Endothelial cell of umbilical vein (primary cell): ENCODE data around the gene GRAMD4. TPM values are rescaled to one million over a fixed set of nuclear protein-coding genes. Genes with fewer than 3 reads are reported as not detected.

ENCODE experiments used
- BruUV-seq: library from RNA; stranded (reverse); fragments of 400-500 nt; replicated peaks from 2 replicates; lab custom pipeline; 2021; lab: Mats Ljungman, UMichigan
- CTCF ChIA-PET: fragments of 300-600, 350-600 bp; sonication (Branson Sonifier 250); formaldehyde crosslinking; loops from one replicate; lab custom pipeline; 2021; ENCODE audit warnings: antibody characterized with exemption, inconsistent platforms; lab: Charles Lee
- POLR2A ChIA-PET: fragments of 300-600, 350-600 bp; sonication (Branson Sonifier 250); formaldehyde crosslinking; loops from one replicate; lab custom pipeline; 2021; ENCODE audit warnings: antibody characterized with exemption, inconsistent platforms; lab: Charles Lee
- DNase-seq: peaks from one replicate; pipeline ENCODE4 v3.0.0-alpha.2; 2011; ENCODE audit warnings: low read depth, low spot score
- FAIRE-seq: peaks from 2 replicates; lab custom pipeline; 2011; peaks lifted over from hg19 to GRCh38; lab: Jason Lieb, UNC
- H2AFZ ChIP-seq: 2 replicates; pipeline ENCODE4 v1.6.0; 2012; ENCODE audit warnings: low read depth, low read length, control low read depth, inconsistent platforms
- H3K27ac ChIP-seq: 2 replicates; pipeline ENCODE4 v1.5.1; 2011; ENCODE audit warnings: low read depth, mild to moderate bottlenecking, control low read depth, low read length, moderate library complexity; ENCODE audit not compliant: insufficient read depth
- H3K27me3 ChIP-seq, 2 experiments: 2 replicates each; pipeline versions ENCODE4 v1.6.0 to v1.6.1; 2011; ENCODE audit warnings: low read length in 2 of 2, mixed read lengths in 1 of 2; ENCODE audit not compliant: control insufficient read depth in 2 of 2, insufficient read depth in 2 of 2
- H3K36me3 ChIP-seq, 2 experiments: 2 replicates in 1 of 2; 3 replicates in 1 of 2; pipeline ENCODE4 v1.5.1; 2011; ENCODE audit warnings: low read length in 2 of 2, mild to moderate bottlenecking in 1 of 2, moderate library complexity in 1 of 2; ENCODE audit not compliant: control insufficient read depth in 2 of 2, insufficient read depth in 2 of 2; ENCODE audit errors: extremely low read depth in 1 of 2
- H3K4me1 ChIP-seq: 3 replicates; pipeline ENCODE4 v1.5.1; 2011; ENCODE audit warnings: mild to moderate bottlenecking, low read length; ENCODE audit not compliant: control insufficient read depth, insufficient read depth; ENCODE audit errors: extremely low read depth
- H3K4me2 ChIP-seq: 2 replicates; pipeline ENCODE4 v1.6.1; 2011; ENCODE audit warnings: low read length, control low read depth, mixed read lengths; ENCODE audit not compliant: insufficient read depth
- H3K4me3 ChIP-seq, 3 experiments: fragments of 200-600 bp in 1 of 3; sonication (generic), shearing (Covaris generic) in 1 of 3; replicated peaks in 1 of 3; 2 replicates each; pipeline ENCODE4 v1.5.1; 2011 to 2016; ENCODE audit warnings: control low read depth in 3 of 3, low read length in 3 of 3, mild to moderate bottlenecking in 2 of 3, inconsistent platforms in 1 of 3, low read depth in 1 of 3, moderate library complexity in 1 of 3; ENCODE audit not compliant: insufficient read depth in 1 of 3
- H3K79me2 ChIP-seq: 2 replicates; pipeline ENCODE4 v1.6.0; 2012; ENCODE audit warnings: low read length, inconsistent platforms; ENCODE audit not compliant: control insufficient read depth, insufficient read depth
- H3K9ac ChIP-seq: replicated peaks from 2 replicates; pipeline ENCODE3; 2011; ENCODE audit warnings: low read length, control low read depth; ENCODE audit not compliant: insufficient read depth; ENCODE audit errors: extremely low read depth
- H3K9me1 ChIP-seq: replicated peaks from 3 replicates; pipeline ENCODE4 v1.6.0; 2011; ENCODE audit warnings: mild to moderate bottlenecking, low read length; ENCODE audit not compliant: control insufficient read depth, insufficient read depth; ENCODE audit errors: extremely low read depth
- H3K9me3 ChIP-seq: replicated peaks from 2 replicates; pipeline ENCODE4 v1.5.1; 2012; ENCODE audit warnings: low read length, inconsistent platforms; ENCODE audit not compliant: control insufficient read depth, insufficient read depth
- H4K20me1 ChIP-seq: replicated peaks from 2 replicates; pipeline ENCODE3; 2011; ENCODE audit warnings: mild to moderate bottlenecking, low read length; ENCODE audit not compliant: control insufficient read depth, insufficient read depth; ENCODE audit errors: extremely low read depth
- CTCF ChIP-seq, 2 donors: IDR thresholded peaks; 1 replicate in 1 of 2; 2 replicates in 1 of 2; pipeline ENCODE4 v1.5.1; 2011; ENCODE audit warnings: low read length in 2 of 2, mild to moderate bottlenecking in 2 of 2, moderate library complexity in 2 of 2, control low read depth in 1 of 2, inconsistent platforms in 1 of 2, low read depth in 1 of 2; ENCODE audit not compliant: insufficient read depth in 1 of 2; ENCODE audit errors: extremely low read depth in 1 of 2
- EZH2 ChIP-seq: IDR thresholded peaks from 2 replicates; pipeline ENCODE4 v1.6.1; 2012; ENCODE audit warnings: borderline replicate concordance, low read depth, mild to moderate bottlenecking, moderate library complexity, low read length, inconsistent platforms; ENCODE audit not compliant: severe bottlenecking
- FOS ChIP-seq: IDR thresholded peaks from 2 replicates; pipeline ENCODE4 v1.6.1; 2011; ENCODE audit warnings: mild to moderate bottlenecking, low read length, moderate library complexity, borderline replicate concordance; ENCODE audit not compliant: insufficient read depth
- GATA2 ChIP-seq: IDR thresholded peaks from 2 replicates; pipeline ENCODE4 v1.7.0; 2011; ENCODE audit warnings: low read depth, mild to moderate bottlenecking, moderate library complexity, mixed read lengths, low read length; ENCODE audit not compliant: insufficient read length, insufficient read depth
- JUN ChIP-seq: IDR thresholded peaks from 2 replicates; pipeline ENCODE4 v1.6.1; 2011; ENCODE audit warnings: borderline replicate concordance, low read depth; ENCODE audit not compliant: insufficient read length, insufficient read depth
- MYC ChIP-seq: IDR thresholded peaks from one replicate; pipeline ENCODE4 v1.6.1; 2011; ENCODE audit warnings: mild to moderate bottlenecking, low read depth, low read length
- POLR2A ChIP-seq: IDR thresholded peaks from 2 replicates; pipeline ENCODE4 v1.6.1; 2012; ENCODE audit warnings: low read depth, mild to moderate bottlenecking, control low read depth, low read length
- POLR2AphosphoS5 ChIP-seq: IDR thresholded peaks from 2 replicates; pipeline ENCODE4 v1.6.1; 2012; ENCODE audit warnings: low read depth, mild to moderate bottlenecking, control low read depth, low read length, moderate library complexity; ENCODE audit not compliant: insufficient read depth
- dilution Hi-C: fragments of 300-500 bp; cut with MboI; formaldehyde crosslinking; loops from one replicate; pipeline ENCODE4 v1.15.0; 2019; ENCODE audit warnings: low sequenced_read_pairs; ENCODE audit not compliant: extremely low pct_ligation_motif_present
- intact Hi-C: fragments of 100-400 bp; cut with micrococcal nuclease; formaldehyde crosslinking; loops from one replicate; pipeline ENCODE4 v1.10.0; 2022
- polyA plus RNA-seq, 4 experiments: library from polyadenylated mRNA; depleted of rRNA in 3 of 4; stranded (reverse) in 3 of 4; unstranded in 1 of 4; fragments of >200 nt; gene quantifications; 2 replicates each; pipeline versions ENCODE4 v1.2.1 to v1.2.3, GENCODE V29; 2011 to 2012; ENCODE audit warnings: missing spikeins in 1 of 4
- total RNA-seq: library from RNA; stranded (reverse); gene quantifications from 2 replicates; pipeline ENCODE4 v1.2.3, GENCODE V29; 2021
- TF ChIP-seq, protein P1 (sequence below): IDR thresholded peaks from 2 replicates; pipeline ENCODE4 v1.6.1; 2011; ENCODE audit not compliant: insufficient read depth, insufficient read length

The GRAMD4 gene
- total and polyA plus RNA-seq, 2 donors (not counting 3 experiments of a cell fraction or from before 2014, with no cell fraction given): 5.9 to 14.8 TPM

DNA sequence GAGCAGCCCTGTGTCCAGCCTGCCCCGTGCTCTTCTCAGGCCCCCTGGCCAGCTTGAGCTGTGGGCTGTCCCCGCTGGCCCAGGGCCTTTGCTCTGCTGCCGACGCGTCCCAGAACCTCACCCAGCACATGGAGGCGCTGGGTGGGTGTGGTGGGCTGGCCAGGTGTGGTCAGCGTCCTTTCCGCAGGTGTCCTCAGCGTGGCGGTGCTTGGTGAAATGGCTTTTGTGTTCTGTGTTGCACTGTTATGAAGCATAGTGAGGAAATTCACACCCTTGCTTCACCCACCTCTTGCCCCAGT lies 37.4 kb downstream of the GRAMD4 start:
- dilution Hi-C loops (no loop called here), intact Hi-C loops (no loop called here)
- Histone ChIP-seq H3K4me2 (no peak overlapping the region), H3K27me3 (no peaks in the 10 kb centered on the region), H3K9ac (no peak overlapping the region), H3K79me2 (no peaks in the 10 kb centered on the region), H3K9me3 (no peaks in the 10 kb centered on the region), H3K4me1 (peaks cover 1% of the 10 kb centered on the region), H3K36me3 (no peaks in the 10 kb centered on the region), H3K4me3 (no peak overlapping the region), H2AFZ (no peak overlapping the region), H4K20me1 (no peaks in the 10 kb centered on the region), H3K27ac (no peak overlapping the region), H3K9me1 (no peaks in the 10 kb centered on the region)
- BruUV-seq: no TSS peak
- TF ChIP-seq CTCF (IDR thresholded peaks at IDR 0.05; ENCODE audit: extremely low read depth in 1 of 2, insufficient read depth in 1 of 2, low read depth in 1 of 2, low read length in 2 of 2) (no peak), MYC (no peak), POLR2AphosphoS5 (no peak), GATA2 (no peak), POLR2A (no peak), JUN (no peak), EZH2 (no peak), FOS (no peak)
- TF ChIP-seq, protein P1, sequence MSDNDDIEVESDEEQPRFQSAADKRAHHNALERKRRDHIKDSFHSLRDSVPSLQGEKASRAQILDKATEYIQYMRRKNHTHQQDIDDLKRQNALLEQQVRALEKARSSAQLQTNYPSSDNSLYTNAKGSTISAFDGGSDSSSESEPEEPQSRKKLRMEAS: no peak
- POLR2A ChIA-PET: no interaction called here
- DNase-seq: no peak
- FAIRE-seq: no peak
- CTCF ChIA-PET: no interaction called here
